WTC11 (cell line): ENCODE measurements around the gene RASGRF2. TPM values are rescaled to one million over a fixed set of nuclear protein-coding genes. Genes with fewer than 3 reads are reported as not detected.

ENCODE experiments used
- ATAC-seq: fragments of 200-7000 bp; cut with Tn5 transposase; 2 replicates; pipeline ENCODE4 v1.10.0; 2021; ENCODE audit warnings: mild to moderate bottlenecking, moderate library complexity
- CTCF ChIA-PET: fragments of 300-600 bp; sonication (Branson Sonifier 250); formaldehyde crosslinking; loops from one replicate; lab custom pipeline; 2021; ENCODE audit warnings: antibody characterized with exemption; lab: Charles Lee
- POLR2A ChIA-PET: fragments of 350-600 bp; sonication (Branson Sonifier 250); formaldehyde crosslinking; loops from one replicate; lab custom pipeline; 2021; ENCODE audit warnings: antibody characterized with exemption; lab: Charles Lee
- DNase-seq: peaks from one replicate; pipeline ENCODE4 v3.0.0; 2021; ENCODE audit warnings: low spot score
- H3K27ac Mint-ChIP-seq: 2 replicates; pipeline ENCODE4 v1.8.0; 2021; ENCODE audit warnings: mixed read lengths
- H3K27me3 Mint-ChIP-seq: 2 replicates; pipeline ENCODE4 v1.8.0; 2021; ENCODE audit warnings: low read depth, mild to moderate bottlenecking, moderate library complexity, mixed read lengths
- H3K36me3 Mint-ChIP-seq: 2 replicates; pipeline ENCODE4 v1.8.0; 2021; ENCODE audit warnings: mixed read lengths
- H3K4me1 Mint-ChIP-seq: 2 replicates; pipeline ENCODE4 v1.8.0; 2022; ENCODE audit warnings: mixed read lengths
- H3K4me3 Mint-ChIP-seq: 2 replicates; pipeline ENCODE4 v1.8.0; 2021; ENCODE audit warnings: mild to moderate bottlenecking, moderate library complexity, mixed read lengths
- H3K9me3 Mint-ChIP-seq: 2 replicates; pipeline ENCODE4 v1.8.0; 2021; ENCODE audit warnings: mixed read lengths
- ARID4B ChIP-seq: sonication (generic); formaldehyde crosslinking; IDR thresholded peaks from 2 replicates; pipeline ENCODE4 v1.8.0; 2023; ENCODE audit warnings: missing genetic modification reagents, mild to moderate bottlenecking, borderline replicate concordance
- ETV6 ChIP-seq: sonication (generic); formaldehyde crosslinking; IDR thresholded peaks from 2 replicates; pipeline ENCODE4 v1.8.1; 2022; ENCODE audit warnings: mild to moderate bottlenecking, missing genetic modification reagents
- GTF2I ChIP-seq: fragments of 250-450 bp; sonication (Bioruptor Pico); conservative IDR thresholded peaks from 2 replicates; pipeline ENCODE4 v1.4.0; 2021; ENCODE audit warnings: mild to moderate bottlenecking
- JAZF1 ChIP-seq: fragments of 250-450 bp; sonication (Bioruptor Pico); IDR thresholded peaks from 2 replicates; pipeline ENCODE4 v1.9.0; 2021; ENCODE audit warnings: moderate library complexity, mild to moderate bottlenecking, inconsistent platforms
- NR3C1 ChIP-seq: sonication (generic); formaldehyde crosslinking; conservative IDR thresholded peaks from 2 replicates; pipeline ENCODE4 v1.8.1; 2023; ENCODE audit warnings: low read depth, mild to moderate bottlenecking, missing genetic modification reagents
- PRRX2 ChIP-seq: fragments of 250-450 bp; sonication (Bioruptor Pico); IDR thresholded peaks from 2 replicates; pipeline ENCODE4 v1.8.0; 2021; ENCODE audit warnings: mild to moderate bottlenecking
- STAT6 ChIP-seq: sonication (generic); formaldehyde crosslinking; conservative IDR thresholded peaks from 2 replicates; pipeline ENCODE4 v1.8.1; 2023; ENCODE audit warnings: mild to moderate bottlenecking, low read depth, missing genetic modification reagents, moderate library complexity
- TEAD1 ChIP-seq: sonication (generic); formaldehyde crosslinking; IDR thresholded peaks from 2 replicates; pipeline ENCODE4 v1.8.0; 2022; ENCODE audit warnings: mild to moderate bottlenecking, missing genetic modification reagents
- USF2 ChIP-seq: sonication (generic); formaldehyde crosslinking; IDR thresholded peaks from 2 replicates; pipeline ENCODE4 v1.8.1; 2023; ENCODE audit warnings: mild to moderate bottlenecking, missing genetic modification reagents, moderate library complexity
- ZMAT4 ChIP-seq: fragments of 250-450 bp; sonication (Bioruptor Pico); IDR thresholded peaks from 2 replicates; pipeline ENCODE4 v1.9.0; 2021; ENCODE audit warnings: mild to moderate bottlenecking
- ZNF532 ChIP-seq: fragments of 250-450 bp; sonication (Bioruptor Pico); IDR thresholded peaks from 2 replicates; pipeline ENCODE4 v1.9.0; 2021; ENCODE audit warnings: mild to moderate bottlenecking, borderline replicate concordance
- total RNA-seq: library from RNA; stranded (reverse); gene quantifications from 3 replicates; pipeline ENCODE4 v1.2.3, GENCODE V29; 2021

Gene RASGRF2
- total RNA-seq, 1 experiment from 2014 or later: 17.6 TPM

GRCh38 chr5:80921026-80921425 is 39.1 kb upstream of the RASGRF2 start (continued):
- TF ChIP-seq ZNF532 (CRISPR knock-in tag) (no peak), NR3C1 (CRISPR knock-in tag) (no peak), ARID4B (CRISPR knock-in tag) (no peak), STAT6 (CRISPR knock-in tag) (no peak)

GRCh38 chr5:80925931-80926330 is 34.2 kb upstream of the RASGRF2 start:
- no peaks in the 10 kb centered on the region; the same call in 1 of the 2 replicates for H3K4me1 Mint-ChIP-seq
- no peak overlapping the region for H3K4me3 Mint-ChIP-seq
- ATAC-seq (no peak), DNase-seq (no peak)
- H3K27ac Mint-ChIP-seq: no peak overlapping the region
- 0 out of 2 replicates have a peak, but pooled peaks cover 3% of the 10 kb centered on the region for H3K9me3 Mint-ChIP-seq
- H3K27me3 Mint-ChIP-seq: no peaks in the 10 kb centered on the region
- TF ChIP-seq USF2 (CRISPR knock-in tag) (no peak), ETV6 (CRISPR knock-in tag) (no peak), TEAD1 (no peak)
- ChIA-PET CTCF (no interaction called here), POLR2A (no interaction called here)
- no peaks in the 10 kb centered on the region for H3K36me3 Mint-ChIP-seq

GRCh38 chr5:80926536-80926935 is 33.6 kb upstream of the RASGRF2 start:
- Mint-ChIP-seq H3K36me3 (no peaks in the 10 kb centered on the region), H3K4me3 (no peak overlapping the region), H3K4me1 (no peaks in the 10 kb centered on the region; the same call in 1 of the 2 replicates), H3K27ac (no peak overlapping the region), H3K9me3 (0 out of 2 replicates have a peak, but pooled peaks cover 3% of the 10 kb centered on the region), H3K27me3 (no peaks in the 10 kb centered on the region)
- no peak for DNase-seq
- no peak for ATAC-seq
- CTCF ChIA-PET: no interaction called here
- POLR2A ChIA-PET: no interaction called here
- TF ChIP-seq JAZF1 (CRISPR knock-in tag): no peak
- no peak for TF ChIP-seq ZNF532 (CRISPR knock-in tag)
- no peak for TF ChIP-seq PRRX2 (CRISPR knock-in tag)
- no peak for TF ChIP-seq ZMAT4 (CRISPR knock-in tag)
- TF ChIP-seq GTF2I (CRISPR knock-in tag): no peak
